OCI-LY7 (cell line): Measurements from ENCODE around the gene AATK. TPM values are rescaled to one million over a fixed set of nuclear protein-coding genes. Genes with fewer than 3 reads are reported as not detected.

ENCODE experiments used
- BruUV-seq: library from RNA; stranded (reverse); fragments of 400-500 nt; replicated peaks from 2 replicates; lab custom pipeline; 2021; lab: Mats Ljungman, UMichigan
- CTCF ChIA-PET: fragments of 300-600 bp; sonication (Branson Sonifier 250); formaldehyde crosslinking; loops from one replicate; lab custom pipeline; 2022; ENCODE audit warnings: antibody characterized with exemption; ENCODE audit not compliant: unreplicated experiment; lab: Charles Lee
- POLR2A ChIA-PET: fragments of 300-600 bp; sonication (Branson Sonifier 250); formaldehyde crosslinking; loops from one replicate; lab custom pipeline; 2022; ENCODE audit warnings: antibody characterized with exemption; lab: Charles Lee
- DNase-seq: peaks from one replicate; pipeline ENCODE4 v3.0.0-alpha.2; 2015; ENCODE audit warnings: low spot score
- H2AFZ ChIP-seq: fragments of 200-600 bp; sonication (generic), shearing (Covaris generic); 2 replicates; pipeline ENCODE4 v1.6.1; 2014; ENCODE audit warnings: mild to moderate bottlenecking, antibody characterized with exemption, low read length, moderate library complexity
- H3K27ac ChIP-seq: fragments of 200-600 bp; sonication (generic); 2 replicates; pipeline ENCODE4 v1.5.1; 2014; ENCODE audit warnings: mixed run types, low read depth, mild to moderate bottlenecking, moderate library complexity, low read length, inconsistent platforms; ENCODE audit not compliant: poor library complexity, severe bottlenecking
- H3K36me3 ChIP-seq: fragments of 200-600 bp; sonication (generic); 2 replicates; pipeline ENCODE4 v1.6.1; 2014; ENCODE audit warnings: mild to moderate bottlenecking, antibody characterized with exemption, low read length, moderate library complexity, mixed read lengths; ENCODE audit not compliant: insufficient read depth
- H3K4me1 ChIP-seq: fragments of 200-600 bp; sonication (generic); 2 replicates; pipeline ENCODE4 v1.5.1; 2014; ENCODE audit warnings: mild to moderate bottlenecking, low read length; ENCODE audit not compliant: insufficient read depth, poor library complexity, severe bottlenecking
- H3K4me2 ChIP-seq: fragments of 200-600 bp; sonication (generic); 2 replicates; pipeline ENCODE4 v1.6.1; 2014; ENCODE audit warnings: mild to moderate bottlenecking, low read length
- H3K4me3 ChIP-seq: fragments of 200-600 bp; sonication (generic); 2 replicates; pipeline ENCODE4 v1.5.1; 2014; ENCODE audit warnings: mild to moderate bottlenecking, low read depth, low read length; ENCODE audit not compliant: poor library complexity, severe bottlenecking
- H3K79me2 ChIP-seq: fragments of 200-600 bp; sonication (generic); 2 replicates; pipeline ENCODE4 v1.6.1; 2016; ENCODE audit warnings: low read depth, mild to moderate bottlenecking, low read length, moderate library complexity, mixed read lengths; ENCODE audit not compliant: insufficient read depth
- H3K9me2 ChIP-seq: fragments of 200-600 bp; sonication (generic); 2 replicates; pipeline ENCODE4 v1.6.1; 2016; ENCODE audit warnings: mild to moderate bottlenecking, low read length, mixed read lengths; ENCODE audit not compliant: insufficient read depth
- H3K9me3 ChIP-seq: fragments of 200-600 bp; sonication (generic); 2 replicates; pipeline ENCODE4 v1.6.1; 2014; ENCODE audit warnings: mild to moderate bottlenecking, mixed run types, low read length, mixed read lengths
- H4K20me1 ChIP-seq: fragments of 200-600 bp; sonication (generic); 2 replicates; pipeline ENCODE4 v1.6.1; 2014; ENCODE audit warnings: mild to moderate bottlenecking, antibody characterized with exemption, low read length, moderate library complexity, mixed read lengths; ENCODE audit not compliant: insufficient read depth
- CTCF ChIP-seq: fragments of 200-600 bp; sonication (generic); conservative IDR thresholded peaks from 2 replicates; pipeline ENCODE4 v1.5.1; 2014; ENCODE audit warnings: mild to moderate bottlenecking, antibody characterized with exemption, low read length, moderate library complexity, mixed read lengths
- EZH2phosphoT487 ChIP-seq: fragments of 200-600 bp; sonication (generic); IDR thresholded peaks from 2 replicates; pipeline ENCODE4 v1.6.1; 2018; ENCODE audit warnings: low read depth, borderline replicate concordance, mild to moderate bottlenecking, mixed run types, antibody characterized with exemption, low read length, moderate library complexity, mixed read lengths
- intact Hi-C: fragments of 100-400 bp; cut with micrococcal nuclease; formaldehyde crosslinking; loops from one replicate; pipeline ENCODE4 v1.10.0; 2022; ENCODE audit not compliant: unreplicated experiment
- total RNA-seq, 2 experiments: library from RNA; depleted of rRNA in 1 of 2; stranded (reverse); fragments of >200 nt in 1 of 2; shearing (Covaris generic) in 1 of 2; gene quantifications; 2 replicates each; pipeline ENCODE4 v1.2.3, GENCODE V29; 2014 to 2022

Gene AATK
- total RNA-seq, 2 experiments from 2014 or later = 0.03 TPM; not detected in 1

GRCh38 chr17:81120695-81121621, 45.1 kb downstream of the AATK start:
- no TSS peak for BruUV-seq
- Histone ChIP-seq H4K20me1 (no peaks in the 10 kb centered on the region; the same call in 1 of the 2 replicates), H3K9me3 (no peaks in the 10 kb centered on the region), H3K4me3 (no peak overlapping the region), H3K4me2 (no peak overlapping the region), H3K79me2 (no peaks in the 10 kb centered on the region), H3K4me1 (no peaks in the 10 kb centered on the region), H3K9me2 (no peaks in the 10 kb centered on the region), H3K27ac (no peak overlapping the region), H3K36me3 (no peaks in the 10 kb centered on the region), H2AFZ (no peak overlapping the region)
- CTCF ChIA-PET = no interaction called here
- intact Hi-C loops = no loop called here
- DNase-seq = no peak
- POLR2A ChIA-PET = no interaction called here
- no peak for TF ChIP-seq EZH2phosphoT487
- TF ChIP-seq CTCF = no peak

DNA sequence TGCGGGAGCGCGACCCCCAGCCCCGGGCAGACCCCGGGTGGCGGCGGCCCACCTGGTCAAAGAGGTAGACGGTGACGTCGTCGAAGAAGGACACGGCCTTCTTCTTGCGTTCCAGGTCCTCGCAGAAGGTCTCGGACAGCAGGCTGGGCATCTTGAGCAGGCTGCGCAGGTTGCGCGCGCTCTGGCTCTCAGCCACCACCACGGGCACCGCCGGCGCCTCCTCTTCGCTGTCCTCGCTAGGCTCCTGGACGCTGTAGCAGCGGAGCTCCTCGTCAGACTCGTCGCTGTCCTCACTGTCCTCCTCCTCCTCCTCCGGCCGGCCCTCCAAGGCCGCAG, 45.9 kb downstream of the AATK start:
- Histone ChIP-seq H4K20me1 (no peaks in the 10 kb centered on the region; the same call in 1 of the 2 replicates), H3K9me2 (no peaks in the 10 kb centered on the region), H3K4me1 (no peaks in the 10 kb centered on the region), H3K36me3 (no peaks in the 10 kb centered on the region), H2AFZ (no peak overlapping the region), H3K4me3 (no peak overlapping the region), H3K79me2 (no peaks in the 10 kb centered on the region), H3K9me3 (no peaks in the 10 kb centered on the region), H3K4me2 (no peak overlapping the region), H3K27ac (no peak overlapping the region)
- intact Hi-C loops = no loop called here
- BruUV-seq = no TSS peak
- POLR2A ChIA-PET = no interaction called here
- CTCF ChIA-PET = no interaction called here
- TF ChIP-seq CTCF = no peak
- TF ChIP-seq EZH2phosphoT487 = no peak
- no peak for DNase-seq
